ENCODE measurements around the gene SORT1.
"Not testable (repeated sequence)": the region's sequence is repeated elsewhere in the genome, so short reads cannot be mapped to it uniquely, and the experiment has no call there.

SORT1 gene

GRCh38 chr1:109294481-109294880 lies 103.2 kb downstream of the SORT1 start:
- no peak for FAIRE-seq

DNA sequence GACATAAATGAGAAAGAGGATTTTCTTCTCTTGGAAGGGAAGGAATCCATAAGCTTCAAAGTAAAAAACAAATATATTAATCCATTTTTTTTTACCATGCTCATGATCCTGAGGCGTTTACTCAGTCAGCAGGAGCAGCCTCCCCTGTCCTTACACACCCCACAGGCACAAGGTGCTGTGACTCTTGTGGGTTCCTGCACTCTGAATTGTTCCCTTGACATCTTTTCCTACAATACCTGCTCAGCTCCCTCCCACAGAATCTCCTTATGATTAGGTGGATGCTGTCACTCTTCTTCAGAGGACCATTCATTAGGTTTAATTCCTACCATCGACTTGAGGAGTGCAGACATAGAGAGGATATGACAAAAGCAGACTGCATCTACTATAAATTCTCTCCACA lies 104.7 kb downstream of the SORT1 start:
- no peak for FAIRE-seq

- FAIRE-seq: no peak
Measured at GRCh38 chr1:109292364-109292763, 105.4 kb downstream of the SORT1 start.

- no peak for FAIRE-seq
Measured at GRCh38 chr1:109290998-109291397, 106.7 kb downstream of the SORT1 start.

- no peak for FAIRE-seq
Measured at GRCh38 chr1:109290137-109290536, 107.6 kb downstream of the SORT1 start.

- not testable (repeated sequence) for FAIRE-seq
Measured at GRCh38 chr1:109286762-109287161, 111.0 kb downstream of the SORT1 start.

DNA sequence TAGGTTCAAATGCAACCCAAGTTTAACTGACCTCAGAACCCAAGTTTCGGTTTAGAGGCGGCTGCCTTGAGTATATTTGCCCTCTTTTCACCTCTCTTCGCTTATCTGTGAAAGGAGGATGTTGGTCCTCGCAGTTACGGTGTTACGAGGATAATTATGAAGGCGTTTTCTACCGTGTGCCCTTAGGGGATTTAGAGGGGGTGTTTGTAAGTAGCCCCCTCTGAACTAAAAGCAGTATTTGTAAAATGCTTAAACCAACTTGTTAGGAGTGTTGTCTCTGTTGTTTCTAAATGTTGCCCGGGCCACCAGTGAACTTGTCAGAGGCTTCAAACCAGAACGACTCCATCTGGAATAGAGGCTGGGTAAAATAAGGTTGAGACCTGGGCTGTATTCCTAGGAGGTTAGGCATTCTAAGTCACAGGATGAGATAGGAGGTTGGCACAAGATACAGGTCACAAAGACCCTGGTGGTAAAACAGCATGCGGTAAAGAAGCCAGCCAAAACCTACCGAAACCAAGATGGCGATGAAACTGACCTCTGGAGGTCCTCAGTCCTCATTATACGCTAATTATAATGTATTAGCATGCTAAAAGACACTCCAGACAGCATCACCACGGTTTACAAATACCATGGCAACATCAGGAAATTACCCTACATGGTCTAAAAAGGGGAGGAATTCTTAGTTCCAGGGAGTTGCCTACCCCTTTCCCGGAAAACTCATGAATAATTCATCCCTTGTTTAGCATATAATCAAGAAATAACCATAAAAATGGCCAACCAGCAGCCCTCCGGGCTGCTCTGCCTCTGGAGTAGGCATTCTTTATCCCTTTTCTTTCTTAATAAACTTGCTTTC lies 113.7 kb downstream of the SORT1 start:
- no peak for FAIRE-seq

GRCh38 chr1:109282952-109283747 lies 114.6 kb downstream of the SORT1 start, which contains the start of gene PSRC1:
Gene PSRC1 (minus strand): TSS chr1:109283145.
- peak; percentile 93 for FAIRE-seq

DNA sequence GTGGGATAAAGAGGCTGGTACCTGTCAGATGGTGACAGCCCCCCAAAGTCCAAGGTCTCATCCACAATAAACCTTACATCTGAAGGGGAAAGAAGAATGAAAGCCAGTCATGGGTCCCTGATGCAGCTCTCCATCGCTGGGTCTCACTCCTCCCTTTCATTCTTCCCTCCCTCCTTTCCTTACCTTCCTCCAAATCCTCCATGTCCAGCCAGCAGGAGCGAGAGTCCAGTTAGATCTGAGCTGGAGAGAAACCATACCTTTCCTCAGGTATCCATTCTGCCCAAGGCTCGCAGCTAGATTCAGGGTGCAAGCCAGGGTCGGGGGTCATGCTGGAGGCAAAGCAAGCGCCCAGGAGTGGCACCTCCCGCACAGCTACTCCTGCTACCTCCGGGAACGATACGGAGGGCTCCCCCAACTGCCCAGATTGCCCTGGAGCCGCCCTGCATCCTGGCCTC lies 115.2 kb downstream of the SORT1 start:
- no peak for FAIRE-seq

DNA sequence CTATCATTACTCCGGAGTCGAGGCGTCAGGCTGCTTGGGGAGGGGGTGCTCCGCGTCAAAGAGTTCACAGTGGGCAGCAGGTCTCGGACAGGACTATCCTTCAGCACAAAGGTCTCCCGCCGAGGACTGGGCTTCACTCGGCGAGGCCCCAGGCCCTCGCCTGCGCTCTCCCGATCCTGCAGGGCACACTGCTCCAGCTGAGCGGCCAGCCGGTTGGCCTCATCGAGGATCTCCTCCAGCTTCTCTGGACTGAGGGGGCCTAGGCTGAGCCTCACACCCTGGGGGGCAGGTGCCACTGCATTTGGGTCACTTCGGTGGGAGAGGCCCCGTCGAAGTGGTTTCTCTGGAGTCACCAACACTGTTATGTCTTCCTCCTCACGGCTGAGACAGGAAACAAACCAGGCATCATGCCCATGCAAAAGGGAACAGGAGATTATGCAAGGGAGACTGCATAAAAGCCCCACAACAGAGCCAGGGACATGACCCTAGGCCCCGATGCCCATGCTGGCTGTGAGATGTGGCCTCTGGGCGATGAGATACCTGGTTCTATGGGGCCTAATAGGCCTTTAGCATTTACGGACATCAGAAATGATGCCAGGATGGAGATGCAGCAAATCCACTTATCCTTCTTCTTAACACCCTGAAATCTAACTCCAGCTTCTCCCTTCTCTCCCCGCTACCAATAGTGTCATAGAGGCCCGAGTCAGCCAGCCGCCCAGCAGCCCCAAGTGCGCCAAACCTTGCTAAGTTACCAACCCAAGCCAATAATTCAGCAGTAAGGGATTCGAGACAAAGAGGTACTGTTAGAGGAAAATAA lies 115.8 kb downstream of the SORT1 start:
- no peak for FAIRE-seq

DNA sequence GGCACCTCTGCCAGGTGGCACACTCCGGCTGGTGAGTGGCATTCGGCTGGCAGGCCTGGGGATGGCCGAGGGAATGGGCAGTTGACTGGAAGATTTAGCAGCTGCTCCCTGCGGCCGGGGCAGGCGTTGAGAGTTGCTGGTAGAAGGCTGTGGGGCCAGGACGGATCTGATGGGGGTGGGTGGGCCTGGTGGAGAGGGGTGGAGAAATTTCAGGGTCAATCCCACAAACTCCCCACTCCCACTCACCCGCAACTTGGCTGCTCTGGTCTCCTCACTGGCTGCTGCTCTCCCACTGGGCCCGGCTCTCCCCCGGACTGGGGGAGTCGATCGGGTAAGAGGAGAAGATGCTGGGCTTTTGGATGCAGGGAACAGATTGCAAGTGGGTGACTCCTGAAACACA lies 116.9 kb downstream of the SORT1 start:
- no peak for FAIRE-seq

DNA sequence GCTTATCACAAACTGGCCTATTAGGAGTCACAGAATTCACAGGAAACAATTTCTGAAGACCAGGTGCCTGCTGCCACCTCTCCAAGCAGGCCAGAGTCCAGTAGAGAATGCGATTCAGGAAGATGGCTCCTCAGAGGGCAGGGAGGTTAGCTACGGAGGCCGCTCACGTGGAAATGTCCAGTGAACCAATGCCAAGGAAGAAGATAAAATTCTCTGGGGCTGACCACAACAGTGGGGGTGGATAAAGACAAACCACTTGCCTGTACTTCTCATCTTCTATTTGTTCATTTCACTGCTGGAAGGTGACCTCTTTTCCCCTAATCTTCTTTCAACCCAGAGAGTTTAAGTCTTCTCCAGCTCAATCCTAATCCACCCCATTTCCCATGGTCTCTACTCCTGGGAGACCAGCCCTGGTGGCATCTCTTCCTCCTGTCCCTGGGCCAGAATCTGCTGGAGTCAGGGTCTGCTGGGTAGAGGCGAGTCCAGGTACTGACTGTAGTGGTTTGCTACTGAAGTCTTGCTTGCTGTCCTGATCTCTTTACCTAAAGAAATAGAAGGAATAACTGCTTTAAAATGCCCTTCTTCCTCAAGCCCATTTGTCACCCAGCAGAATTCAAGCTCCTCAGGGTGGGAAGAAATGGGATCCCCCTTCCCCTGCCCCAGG lies 118.0 kb downstream of the SORT1 start:
- FAIRE-seq: no peak

DNA sequence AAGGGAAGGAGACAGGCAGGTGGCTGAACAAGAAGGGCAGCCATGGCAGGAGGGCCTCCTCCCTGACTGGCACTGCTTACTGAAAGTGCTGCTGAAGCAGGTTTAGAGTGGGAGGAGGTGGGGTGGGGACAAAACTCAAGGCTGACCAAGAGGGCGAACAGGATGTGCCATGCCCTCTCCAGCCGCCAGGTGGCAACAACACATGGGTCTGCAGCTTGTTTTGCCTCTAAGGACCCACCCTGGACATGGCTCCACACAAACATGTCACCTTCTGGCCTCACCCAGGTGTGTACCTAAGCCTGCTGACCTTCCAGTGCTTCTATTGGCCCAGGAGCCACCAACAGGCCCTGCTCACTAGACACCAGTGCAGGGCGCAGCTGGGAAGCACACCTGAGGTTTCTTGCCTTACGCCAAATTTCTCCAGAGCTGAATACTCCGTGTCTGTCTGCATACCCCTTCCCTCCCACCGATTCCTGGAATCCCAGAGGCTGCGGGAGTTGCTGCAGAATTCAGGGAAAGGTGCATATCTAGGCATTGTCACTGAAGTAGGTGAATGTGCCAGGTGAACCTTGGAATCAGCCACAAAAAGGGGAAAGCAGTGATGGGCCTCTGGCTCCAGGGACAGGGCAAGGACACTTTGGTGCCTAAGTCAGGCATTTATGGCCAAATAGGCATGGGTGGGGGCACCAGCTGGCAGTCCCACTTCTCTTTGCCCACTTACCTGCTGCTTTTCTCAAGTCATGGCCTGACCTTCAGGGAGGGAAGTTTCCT lies 120.1 kb downstream of the SORT1 start:
- no peak for FAIRE-seq

DNA sequence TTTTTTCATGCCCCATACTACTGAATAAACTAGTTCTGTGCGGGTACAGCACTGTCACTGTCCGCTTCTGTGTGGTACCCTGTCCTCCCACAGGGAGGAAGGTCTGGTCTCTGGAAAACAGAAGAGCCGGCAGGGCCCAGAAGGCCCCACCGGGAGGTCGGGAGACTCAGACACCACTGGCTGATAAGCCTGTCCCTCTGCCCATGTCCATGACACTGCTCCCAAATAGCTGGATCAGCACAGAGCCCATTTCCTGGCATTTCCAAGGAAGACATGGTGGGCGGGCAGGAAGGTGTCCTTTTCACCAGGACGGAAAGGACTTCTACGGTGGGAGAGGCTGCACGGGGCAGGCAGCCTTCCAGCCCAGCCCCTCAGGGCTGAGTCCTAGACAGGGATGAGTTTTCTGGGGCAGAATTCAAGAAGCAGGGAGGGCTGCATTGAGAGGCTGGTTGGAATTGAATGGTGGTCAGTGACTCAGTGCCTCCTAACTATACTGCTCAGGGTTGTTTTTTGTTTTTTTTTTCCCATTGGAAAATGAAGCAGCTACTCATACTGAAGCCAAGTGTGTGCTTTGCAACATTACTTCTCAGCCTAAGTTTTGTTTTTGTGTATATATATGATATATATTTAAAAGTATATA lies 121.9 kb downstream of the SORT1 start:
- FAIRE-seq: no peak

GRCh38 chr1:109274533-109275476 lies 122.9 kb downstream of the SORT1 start:
- no peak for FAIRE-seq

GRCh38 chr1:109273570-109274288 lies 124.0 kb downstream of the SORT1 start:
- FAIRE-seq: no peak

DNA sequence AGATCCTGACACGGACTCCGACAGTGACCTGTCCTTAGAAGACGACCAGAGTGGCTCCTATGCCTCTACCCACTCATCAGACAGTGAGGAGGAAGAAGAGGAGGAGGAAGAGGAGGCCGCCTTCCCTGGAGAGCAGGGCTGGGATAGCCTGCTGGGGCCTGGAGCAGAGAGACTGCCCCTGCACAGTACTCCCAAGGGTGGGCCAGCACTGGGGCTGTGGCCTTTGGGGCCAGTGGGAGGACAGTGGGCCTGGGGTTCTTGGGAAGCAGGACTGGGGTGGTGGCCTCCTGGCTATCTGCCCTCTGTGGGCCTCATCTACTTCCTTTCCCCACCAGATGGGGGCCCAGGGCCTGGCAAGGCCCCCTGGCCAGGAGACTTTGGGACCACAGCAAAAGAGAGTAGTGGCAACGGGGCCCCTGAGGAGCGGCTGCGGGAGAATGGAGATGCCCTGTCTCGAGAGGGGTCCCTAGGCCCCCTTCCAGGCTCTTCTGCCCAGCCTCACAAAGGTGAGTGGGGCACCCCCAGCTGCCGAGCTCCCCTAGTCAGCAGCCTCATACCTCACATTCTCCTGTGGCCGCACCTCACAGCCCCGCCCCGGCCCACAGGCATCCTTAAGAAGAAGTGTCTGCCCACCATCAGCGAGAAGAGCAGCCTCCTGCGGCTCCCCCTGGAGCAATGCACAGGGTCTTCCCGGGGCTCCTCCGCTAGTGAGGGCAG lies 124.7 kb downstream of the SORT1 start:
- no peak for FAIRE-seq

DNA sequence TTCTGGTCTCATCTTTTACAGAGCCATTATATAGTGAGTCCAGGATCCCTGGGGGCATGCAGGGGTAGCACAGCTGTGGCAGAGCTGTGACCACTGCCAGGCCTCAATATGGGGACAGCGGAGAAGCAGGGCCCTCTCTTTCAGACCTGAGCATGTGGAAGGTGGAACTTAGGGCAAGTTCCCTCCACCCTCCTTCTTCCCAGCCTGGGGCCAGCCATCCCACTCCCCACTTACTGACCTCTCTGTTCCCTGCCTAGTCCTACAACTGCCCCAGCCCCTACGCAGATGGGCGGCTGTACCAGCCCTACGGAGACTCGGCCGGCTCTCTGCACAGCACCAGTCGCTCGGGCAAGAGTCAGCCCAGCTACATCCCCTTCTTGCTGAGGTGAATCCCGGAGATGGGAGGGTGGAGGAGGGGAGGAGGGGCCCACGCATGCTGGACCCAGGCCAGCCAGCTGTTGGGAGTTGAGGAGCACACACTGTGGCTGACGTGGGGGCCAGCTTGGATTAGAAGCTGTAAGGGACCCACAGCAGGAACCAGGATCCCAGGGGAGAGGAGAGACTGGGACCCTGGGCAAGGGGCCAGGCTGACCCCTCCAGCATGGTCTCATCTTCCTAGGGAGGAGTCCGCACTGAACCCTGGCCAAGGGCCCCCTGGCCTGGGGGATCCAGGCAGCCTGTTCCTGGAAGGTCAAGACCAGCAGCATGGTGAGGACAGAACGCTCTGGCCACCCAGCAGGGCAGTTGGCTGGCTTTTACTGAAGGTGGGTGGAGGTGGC lies 125.5 kb downstream of the SORT1 start:
- FAIRE-seq: no peak

All from G401.6 (cell line).